GM12878 (cell line): ENCODE measurements around the gene GGT5. TPM values are rescaled to one million over a fixed set of nuclear protein-coding genes. Genes with fewer than 3 reads are reported as not detected.

Experiments
- ATAC-seq: fragments of 200-7000 bp; cut with Tn5 transposase; 3 replicates; pipeline ENCODE4 v1.9.1; 2020; ENCODE audit warnings: mild to moderate bottlenecking, moderate library complexity
- BruUV-seq: library from RNA; stranded (reverse); fragments of 400-500 nt; replicated peaks from 2 replicates; lab custom pipeline; 2021; lab: Mats Ljungman, UMichigan
- CTCF ChIA-PET: fragments of 300-600 bp; sonication (Branson Sonifier 250); formaldehyde crosslinking; extraction: SDS; loops from one replicate; lab custom pipeline; 2021; ENCODE audit warnings: inconsistent platforms; lab: Yijun Ruan, JAX
- POLR2A ChIA-PET: fragments of 350-600 bp; formaldehyde crosslinking; extraction: SDS; loops from one replicate; lab custom pipeline; 2021; ENCODE audit warnings: inconsistent platforms; lab: Charles Lee
- RAD21 ChIA-PET: fragments of 300-600 bp; sonication (Branson Sonifier 250); formaldehyde crosslinking; loops from one replicate; lab custom pipeline; 2023; ENCODE audit warnings: antibody characterized with exemption; ENCODE audit not compliant: unreplicated experiment; lab: Charles Lee
- SMC1A ChIA-PET: fragments of 300-600 bp; sonication (Branson Sonifier 250); formaldehyde crosslinking; loops from one replicate; lab custom pipeline; 2023; ENCODE audit not compliant: unreplicated experiment, uncharacterized antibody; lab: Charles Lee
- DNase-seq: peaks from one replicate; pipeline ENCODE4 v3.0.0-alpha.2; 2011; ENCODE audit warnings: low read depth, low spot score
- FAIRE-seq: peaks from 3 replicates; lab custom pipeline; 2011; peaks lifted over from hg19 to GRCh38; lab: Jason Lieb, UNC
- H2AFZ ChIP-seq: 2 replicates; pipeline ENCODE4 v1.6.0; 2011; ENCODE audit warnings: low read depth, low read length, control low read depth; ENCODE audit not compliant: control insufficient read depth
- H3K27ac ChIP-seq: 2 replicates; pipeline ENCODE4 v1.5.1; 2011; ENCODE audit warnings: control low read depth; ENCODE audit not compliant: control insufficient read depth, insufficient read depth
- H3K27me3 ChIP-seq, 2 experiments: replicated peaks in 1 of 2; 2 replicates each; pipeline versions ENCODE4 v1.6.0 to v1.6.1; 2011; ENCODE audit warnings: low read length in 1 of 2; ENCODE audit not compliant: control insufficient read depth in 2 of 2, insufficient read depth in 2 of 2
- H3K36me3 ChIP-seq, 2 experiments: 2 replicates each; pipeline ENCODE4 v1.5.1; 2011; ENCODE audit warnings: low read length in 1 of 2; ENCODE audit not compliant: control insufficient read depth in 2 of 2, insufficient read depth in 2 of 2
- H3K4me1 ChIP-seq: 2 replicates; pipeline ENCODE4 v1.6.1; 2011; ENCODE audit warnings: mild to moderate bottlenecking, low read length, moderate library complexity, mixed read lengths; ENCODE audit not compliant: control insufficient read depth, insufficient read depth
- H3K4me2 ChIP-seq: 2 replicates; pipeline ENCODE4 v1.6.0; 2011; ENCODE audit warnings: control low read depth; ENCODE audit not compliant: control insufficient read depth, insufficient read depth
- H3K4me3 ChIP-seq: fragments of 200-600 bp; sonication (generic); 2 replicates; pipeline ENCODE4 v1.5.1; 2016
- H3K79me2 ChIP-seq: 2 replicates; pipeline ENCODE4 v1.6.0; 2011; ENCODE audit warnings: low read length; ENCODE audit not compliant: control insufficient read depth, insufficient read depth
- H3K9ac ChIP-seq: 2 replicates; pipeline ENCODE4 v1.8.0; 2011; ENCODE audit warnings: low read length, control low read depth, mixed read lengths; ENCODE audit not compliant: control insufficient read depth, insufficient read depth
- H3K9me3 ChIP-seq: replicated peaks from 3 replicates; pipeline ENCODE4 v1.5.1; 2011; ENCODE audit warnings: mild to moderate bottlenecking, low read length; ENCODE audit not compliant: control insufficient read depth, insufficient read depth
- H4K20me1 ChIP-seq: 2 replicates; pipeline ENCODE4 v1.6.0; 2011; ENCODE audit not compliant: control insufficient read depth, insufficient read depth
- BCL11A ChIP-seq: IDR thresholded peaks from 2 replicates; pipeline ENCODE4 v1.6.1; 2011; ENCODE audit warnings: low read depth, low read length
- BCLAF1 ChIP-seq: fragments of 450-650 bp; IDR thresholded peaks from 2 replicates; pipeline ENCODE4 v1.6.1; 2017; ENCODE audit warnings: antibody characterized with exemption, mild to moderate bottlenecking, moderate library complexity
- CHD4 ChIP-seq: fragments of 200-600 bp; sonication (generic); IDR thresholded peaks from 2 replicates; pipeline ENCODE4 v1.6.1; 2016; ENCODE audit warnings: mild to moderate bottlenecking
- HDAC2 ChIP-seq: fragments of 200-600 bp; sonication (generic); IDR thresholded peaks from 2 replicates; pipeline ENCODE4 v1.6.1; 2017
- HDGF ChIP-seq: fragments of 450-650 bp; IDR thresholded peaks from 2 replicates; pipeline ENCODE4 v1.6.1; 2016; ENCODE audit warnings: antibody characterized with exemption
- MXI1 ChIP-seq: fragments of 150-350 bp; IDR thresholded peaks from 2 replicates; pipeline ENCODE4 v1.6.1; 2011; ENCODE audit warnings: low read depth, mild to moderate bottlenecking, inconsistent platforms, low read length, improper control_type of control experiment
- NFIC ChIP-seq: IDR thresholded peaks from 2 replicates; pipeline ENCODE4 v1.6.1; 2012; ENCODE audit warnings: low read depth, mild to moderate bottlenecking, inconsistent platforms, low read length, moderate library complexity
- NFXL1 ChIP-seq: fragments of 450-650 bp; IDR thresholded peaks from 2 replicates; pipeline ENCODE4 v1.6.1; 2017; ENCODE audit warnings: antibody characterized with exemption, mild to moderate bottlenecking, borderline replicate concordance
- NRF1 ChIP-seq: conservative IDR thresholded peaks from 2 replicates; pipeline ENCODE4 v1.6.1; 2011; ENCODE audit warnings: mild to moderate bottlenecking, low read depth, low read length, improper control_type of control experiment
- RAD21 ChIP-seq: IDR thresholded peaks from 2 replicates; pipeline ENCODE4 v1.6.1; 2011; ENCODE audit warnings: mild to moderate bottlenecking, low read depth, low read length, moderate library complexity; ENCODE audit not compliant: insufficient read depth
- RAD51 ChIP-seq: fragments of 450-650 bp; IDR thresholded peaks from 2 replicates; pipeline ENCODE4 v1.6.1; 2016; ENCODE audit warnings: moderate library complexity, mild to moderate bottlenecking, inconsistent platforms
- RFX5 ChIP-seq: IDR thresholded peaks from 2 replicates; pipeline ENCODE4 v1.6.1; 2011; ENCODE audit warnings: low read depth, low read length, improper control_type of control experiment
- RUNX3 ChIP-seq: IDR thresholded peaks from 2 replicates; pipeline ENCODE4 v1.6.1; 2012; ENCODE audit warnings: low read length, inconsistent platforms
- SMC3 ChIP-seq: IDR thresholded peaks from 2 replicates; pipeline ENCODE4 v1.6.1; 2011; ENCODE audit warnings: low read length, improper control_type of control experiment, borderline replicate concordance
- YY1 ChIP-seq: IDR thresholded peaks from 2 replicates; pipeline ENCODE4 v1.6.1; 2011; ENCODE audit warnings: low read depth, mild to moderate bottlenecking, low read length
- WGBS: methylation state at CpG from one replicate; pipeline ENCODE4 v1.1.6; 2016; ENCODE audit warnings: low lambda C conversion rate; ENCODE audit not compliant: insufficient replicate concordance, insufficient coverage; ENCODE audit errors: missing lambda C conversion rate; 5-methylcytosine and 5-hydroxymethylcytosine counted together
- in situ Hi-C: fragments of 300-500 bp; cut with MboI; formaldehyde crosslinking; loops from 9 replicates; pipeline ENCODE4 v1.14.3; 2018; ENCODE audit warnings: mixed read lengths
- intact Hi-C: fragments of 100-400 bp; cut with micrococcal nuclease; formaldehyde crosslinking; loops from one replicate; pipeline ENCODE4 v1.14.2; 2022; ENCODE audit not compliant: unreplicated experiment
- polyA plus RNA-seq, 11 experiments: library from polyadenylated mRNA; depleted of rRNA in 4 of 11; unstranded in 6 of 11; stranded (reverse) in 5 of 11; fragments of >200 nt; fragmentation: Nextera tagmentation in 4 of 11; fragmentation: Illumina TruSeq in 1 of 11; extraction: Ambion mirVana in 4 of 11; extraction: Trizol in 1 of 11; gene quantifications; 1 replicate in 1 of 11; 2 replicates in 10 of 11; pipeline versions ENCODE4 v1.2.1 to v1.2.3, GENCODE V29; 2011 to 2016; ENCODE audit warnings: inconsistent platforms in 2 of 11, missing spikeins in 2 of 11, low read depth in 1 of 11
- total RNA-seq, 4 experiments: library from RNA; depleted of rRNA in 3 of 4; stranded (reverse); fragments of >200 nt in 3 of 4; fragmentation: Illumina TruSeq in 1 of 4; extraction: Trizol in 1 of 4; gene quantifications; 2 replicates each; pipeline versions ENCODE4 v1.2.1 to v1.2.3, GENCODE V29; 2013 to 2021
- TF ChIP-seq, protein P1 (sequence below): fragments of 450-650 bp; IDR thresholded peaks from 2 replicates; pipeline ENCODE4 v1.6.1; 2017; ENCODE audit warnings: borderline replicate concordance
- TF ChIP-seq, protein P2 (sequence below): IDR thresholded peaks from 2 replicates; pipeline ENCODE4 v1.6.1; 2012; ENCODE audit warnings: low read depth, low read length, improper control_type of control experiment

The GGT5 gene
- total and polyA plus RNA-seq, 10 of the 15 experiments (the other 5 are each of a cell fraction or from before 2014, with no cell fraction given) = 0.34 TPM; not detected in 9

DNA sequence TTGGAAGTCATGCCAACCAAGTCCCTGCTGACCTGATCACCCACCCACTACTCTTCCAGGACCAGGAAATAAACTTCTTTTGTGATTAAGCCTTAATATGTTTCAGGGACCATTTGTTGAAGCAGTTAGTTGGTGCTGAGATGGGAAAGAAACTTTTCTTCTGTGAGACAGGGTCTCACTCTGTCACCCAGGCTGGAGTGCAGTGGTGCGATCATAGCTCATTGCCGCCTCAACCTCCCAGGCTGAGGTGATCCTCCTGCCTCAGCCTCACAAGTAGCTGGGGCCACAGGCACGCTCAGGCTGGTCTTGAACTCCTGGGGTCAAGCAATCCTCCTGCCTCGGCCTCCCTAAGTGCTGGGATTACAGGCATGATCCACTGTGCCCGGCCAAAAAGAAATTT lies 53.0 kb downstream of the GGT5 start:
- H3K36me3 ChIP-seq = no peaks in the 10 kb centered on the region
- H3K27ac ChIP-seq = no peak overlapping the region
- no peaks in the 10 kb centered on the region; the same call in 1 of the 2 replicates for H3K4me1 ChIP-seq
- FAIRE-seq (no peak), ATAC-seq (no peak), DNase-seq (no peak)
- H4K20me1 ChIP-seq = no peaks in the 10 kb centered on the region
- H3K9ac ChIP-seq = no peak overlapping the region
- H3K27me3 ChIP-seq = no peaks in the 10 kb centered on the region
- 53% methylated on average over 5 of the region's 5 CpGs for WGBS
- BruUV-seq = no TSS peak
- ChIA-PET POLR2A (interaction anchor here (1.2 kb wide), 1 partner anchor 36 kb away, joined by 3 read pairs; no protein-coding TSS in a partner anchor), SMC1A (interaction anchor here (3.1 kb wide), 1 partner anchor 40 kb away, joined by 16 read pairs; no protein-coding TSS in a partner anchor)
- H3K79me2 ChIP-seq = no peaks in the 10 kb centered on the region
- intact Hi-C loops = no loop called here
- no peak overlapping the region for H3K4me3 ChIP-seq
- TF ChIP-seq RAD51 = no peak
- TF ChIP-seq NFIC = no peak
- TF ChIP-seq SMC3 = no peak
- no peak for TF ChIP-seq RAD21
- TF ChIP-seq, protein P1, sequence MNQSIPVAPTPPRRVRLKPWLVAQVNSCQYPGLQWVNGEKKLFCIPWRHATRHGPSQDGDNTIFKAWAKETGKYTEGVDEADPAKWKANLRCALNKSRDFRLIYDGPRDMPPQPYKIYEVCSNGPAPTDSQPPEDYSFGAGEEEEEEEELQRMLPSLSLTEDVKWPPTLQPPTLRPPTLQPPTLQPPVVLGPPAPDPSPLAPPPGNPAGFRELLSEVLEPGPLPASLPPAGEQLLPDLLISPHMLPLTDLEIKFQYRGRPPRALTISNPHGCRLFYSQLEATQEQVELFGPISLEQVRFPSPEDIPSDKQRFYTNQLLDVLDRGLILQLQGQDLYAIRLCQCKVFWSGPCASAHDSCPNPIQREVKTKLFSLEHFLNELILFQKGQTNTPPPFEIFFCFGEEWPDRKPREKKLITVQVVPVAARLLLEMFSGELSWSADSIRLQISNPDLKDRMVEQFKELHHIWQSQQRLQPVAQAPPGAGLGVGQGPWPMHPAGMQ = no peak
- no peak for TF ChIP-seq YY1
- no peak for TF ChIP-seq CHD4
- TF ChIP-seq HDGF = no peak
- no peak for TF ChIP-seq RFX5
- no peak for TF ChIP-seq NRF1
- no peak for TF ChIP-seq BCLAF1
- no peak for TF ChIP-seq MXI1
- no peak for TF ChIP-seq RUNX3
- TF ChIP-seq BCL11A = no peak
- TF ChIP-seq HDAC2 = no peak
- TF ChIP-seq NFXL1 = no peak
- TF ChIP-seq, protein P2, sequence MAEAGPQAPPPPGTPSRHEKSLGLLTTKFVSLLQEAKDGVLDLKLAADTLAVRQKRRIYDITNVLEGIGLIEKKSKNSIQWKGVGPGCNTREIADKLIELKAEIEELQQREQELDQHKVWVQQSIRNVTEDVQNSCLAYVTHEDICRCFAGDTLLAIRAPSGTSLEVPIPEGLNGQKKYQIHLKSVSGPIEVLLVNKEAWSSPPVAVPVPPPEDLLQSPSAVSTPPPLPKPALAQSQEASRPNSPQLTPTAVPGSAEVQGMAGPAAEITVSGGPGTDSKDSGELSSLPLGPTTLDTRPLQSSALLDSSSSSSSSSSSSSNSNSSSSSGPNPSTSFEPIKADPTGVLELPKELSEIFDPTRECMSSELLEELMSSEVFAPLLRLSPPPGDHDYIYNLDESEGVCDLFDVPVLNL = no peak
- TF ChIP-seq, all 136 proteins: peak for 0
- in situ Hi-C loops = no loop called here
- ChIA-PET RAD21 (no interaction called here), CTCF (interaction anchor here (1.6 to 3.0 kb wide), 3 partner anchors 36 to 55 kb away, joined by 6 to 27 read pairs (median 8); no protein-coding TSS in a partner anchor)
- H3K4me2 ChIP-seq = no peak overlapping the region
- H2AFZ ChIP-seq = no peak overlapping the region
- no peaks in the 10 kb centered on the region for H3K9me3 ChIP-seq
